OCI-LY1 (cell line): ENCODE results near the gene FBLN2.

Experiments used
- EZH2 ChIP-seq: fragments of 200-600 bp; sonication (generic), shearing (Covaris generic); IDR thresholded peaks from 2 replicates; pipeline ENCODE4 v1.8.0; 2017; ENCODE audit warnings: borderline replicate concordance, mixed run types, mild to moderate bottlenecking, antibody characterized with exemption, low read length, moderate library complexity, mixed read lengths
- TF ChIP-seq, protein P1 (sequence below): fragments of 200-600 bp; sonication (generic), shearing (Covaris generic); IDR thresholded peaks from 2 replicates; pipeline ENCODE4 v1.5.1; 2017; ENCODE audit warnings: mild to moderate bottlenecking, antibody characterized with exemption, low read length, moderate library complexity, mixed read lengths

GRCh38 chr3:13658681-13659080, 109.8 kb downstream of the FBLN2 start:
- TF ChIP-seq, protein P1, sequence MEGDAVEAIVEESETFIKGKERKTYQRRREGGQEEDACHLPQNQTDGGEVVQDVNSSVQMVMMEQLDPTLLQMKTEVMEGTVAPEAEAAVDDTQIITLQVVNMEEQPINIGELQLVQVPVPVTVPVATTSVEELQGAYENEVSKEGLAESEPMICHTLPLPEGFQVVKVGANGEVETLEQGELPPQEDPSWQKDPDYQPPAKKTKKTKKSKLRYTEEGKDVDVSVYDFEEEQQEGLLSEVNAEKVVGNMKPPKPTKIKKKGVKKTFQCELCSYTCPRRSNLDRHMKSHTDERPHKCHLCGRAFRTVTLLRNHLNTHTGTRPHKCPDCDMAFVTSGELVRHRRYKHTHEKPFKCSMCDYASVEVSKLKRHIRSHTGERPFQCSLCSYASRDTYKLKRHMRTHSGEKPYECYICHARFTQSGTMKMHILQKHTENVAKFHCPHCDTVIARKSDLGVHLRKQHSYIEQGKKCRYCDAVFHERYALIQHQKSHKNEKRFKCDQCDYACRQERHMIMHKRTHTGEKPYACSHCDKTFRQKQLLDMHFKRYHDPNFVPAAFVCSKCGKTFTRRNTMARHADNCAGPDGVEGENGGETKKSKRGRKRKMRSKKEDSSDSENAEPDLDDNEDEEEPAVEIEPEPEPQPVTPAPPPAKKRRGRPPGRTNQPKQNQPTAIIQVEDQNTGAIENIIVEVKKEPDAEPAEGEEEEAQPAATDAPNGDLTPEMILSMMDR: no peak
- TF ChIP-seq EZH2: no peak
